GM12878 (cell line): ENCODE measurements around the gene TDO2. TPM values are rescaled to one million over a fixed set of nuclear protein-coding genes. Genes with fewer than 3 reads are reported as not detected.

Source experiments
- ATAC-seq: fragments of 200-7000 bp; cut with Tn5 transposase; 3 replicates; pipeline ENCODE4 v1.9.1; 2020; ENCODE audit warnings: mild to moderate bottlenecking, moderate library complexity
- BruUV-seq: library from RNA; stranded (reverse); fragments of 400-500 nt; replicated peaks from 2 replicates; lab custom pipeline; 2021; lab: Mats Ljungman, UMichigan
- CTCF ChIA-PET: fragments of 300-600 bp; sonication (Branson Sonifier 250); formaldehyde crosslinking; extraction: SDS; loops from one replicate; lab custom pipeline; 2021; ENCODE audit warnings: inconsistent platforms; lab: Yijun Ruan, JAX
- POLR2A ChIA-PET: fragments of 350-600 bp; formaldehyde crosslinking; extraction: SDS; loops from one replicate; lab custom pipeline; 2021; ENCODE audit warnings: inconsistent platforms; lab: Charles Lee
- RAD21 ChIA-PET: fragments of 300-600 bp; sonication (Branson Sonifier 250); formaldehyde crosslinking; loops from one replicate; lab custom pipeline; 2023; ENCODE audit warnings: antibody characterized with exemption; ENCODE audit not compliant: unreplicated experiment; lab: Charles Lee
- SMC1A ChIA-PET: fragments of 300-600 bp; sonication (Branson Sonifier 250); formaldehyde crosslinking; loops from one replicate; lab custom pipeline; 2023; ENCODE audit not compliant: unreplicated experiment, uncharacterized antibody; lab: Charles Lee
- DNase-seq: peaks from one replicate; pipeline ENCODE4 v3.0.0-alpha.2; 2011; ENCODE audit warnings: low read depth, low spot score
- FAIRE-seq: peaks from 3 replicates; lab custom pipeline; 2011; peaks lifted over from hg19 to GRCh38; lab: Jason Lieb, UNC
- H2AFZ ChIP-seq: 2 replicates; pipeline ENCODE4 v1.6.0; 2011; ENCODE audit warnings: low read depth, low read length, control low read depth; ENCODE audit not compliant: control insufficient read depth
- H3K27ac ChIP-seq: 2 replicates; pipeline ENCODE4 v1.5.1; 2011; ENCODE audit warnings: control low read depth; ENCODE audit not compliant: control insufficient read depth, insufficient read depth
- H3K27me3 ChIP-seq, 2 experiments: replicated peaks in 1 of 2; 2 replicates each; pipeline versions ENCODE4 v1.6.0 to v1.6.1; 2011; ENCODE audit warnings: low read length in 1 of 2; ENCODE audit not compliant: control insufficient read depth in 2 of 2, insufficient read depth in 2 of 2
- H3K36me3 ChIP-seq, 2 experiments: 2 replicates each; pipeline ENCODE4 v1.5.1; 2011; ENCODE audit warnings: low read length in 1 of 2; ENCODE audit not compliant: control insufficient read depth in 2 of 2, insufficient read depth in 2 of 2
- H3K4me1 ChIP-seq: 2 replicates; pipeline ENCODE4 v1.6.1; 2011; ENCODE audit warnings: mild to moderate bottlenecking, low read length, moderate library complexity, mixed read lengths; ENCODE audit not compliant: control insufficient read depth, insufficient read depth
- H3K4me2 ChIP-seq: 2 replicates; pipeline ENCODE4 v1.6.0; 2011; ENCODE audit warnings: control low read depth; ENCODE audit not compliant: control insufficient read depth, insufficient read depth
- H3K4me3 ChIP-seq: fragments of 200-600 bp; sonication (generic); 2 replicates; pipeline ENCODE4 v1.5.1; 2016
- H3K79me2 ChIP-seq: 2 replicates; pipeline ENCODE4 v1.6.0; 2011; ENCODE audit warnings: low read length; ENCODE audit not compliant: control insufficient read depth, insufficient read depth
- H3K9ac ChIP-seq: 2 replicates; pipeline ENCODE4 v1.8.0; 2011; ENCODE audit warnings: low read length, control low read depth, mixed read lengths; ENCODE audit not compliant: control insufficient read depth, insufficient read depth
- H3K9me3 ChIP-seq: replicated peaks from 3 replicates; pipeline ENCODE4 v1.5.1; 2011; ENCODE audit warnings: mild to moderate bottlenecking, low read length; ENCODE audit not compliant: control insufficient read depth, insufficient read depth
- H4K20me1 ChIP-seq: 2 replicates; pipeline ENCODE4 v1.6.0; 2011; ENCODE audit not compliant: control insufficient read depth, insufficient read depth
- ATF7 ChIP-seq: fragments of 450-650 bp; IDR thresholded peaks from 2 replicates; pipeline ENCODE4 v1.6.1; 2016; ENCODE audit warnings: low read depth, mild to moderate bottlenecking
- BACH1 ChIP-seq: fragments of 450-650 bp; IDR thresholded peaks from 2 replicates; pipeline ENCODE4 v1.6.1; 2017; ENCODE audit warnings: mild to moderate bottlenecking, borderline replicate concordance
- BCL11A ChIP-seq: IDR thresholded peaks from 2 replicates; pipeline ENCODE4 v1.6.1; 2011; ENCODE audit warnings: low read depth, low read length
- EED ChIP-seq: sonication (generic); IDR thresholded peaks from 2 replicates; pipeline ENCODE4 v1.6.1; 2016; ENCODE audit warnings: antibody characterized with exemption, low read depth
- MYB ChIP-seq: fragments of 150-350 bp; IDR thresholded peaks from 2 replicates; pipeline ENCODE4 v1.6.1; 2014; ENCODE audit warnings: mild to moderate bottlenecking, low read depth, low read length, borderline replicate concordance
- PAX5 ChIP-seq: IDR thresholded peaks from 2 replicates; pipeline ENCODE4 v1.6.1; 2011; ENCODE audit warnings: low read depth, low read length, borderline replicate concordance
- RAD51 ChIP-seq: fragments of 450-650 bp; IDR thresholded peaks from 2 replicates; pipeline ENCODE4 v1.6.1; 2016; ENCODE audit warnings: moderate library complexity, mild to moderate bottlenecking, inconsistent platforms
- TCF7 ChIP-seq: IDR thresholded peaks from 2 replicates; pipeline ENCODE4 v1.6.1; 2014; ENCODE audit warnings: antibody characterized with exemption, borderline replicate concordance
- ZSCAN29 ChIP-seq: fragments of 450-650 bp; IDR thresholded peaks from 2 replicates; pipeline ENCODE4 v1.6.1; 2017; ENCODE audit warnings: mild to moderate bottlenecking, moderate library complexity
- WGBS: methylation state at CpG from one replicate; pipeline ENCODE4 v1.1.6; 2016; ENCODE audit warnings: low lambda C conversion rate; ENCODE audit not compliant: insufficient replicate concordance, insufficient coverage; ENCODE audit errors: missing lambda C conversion rate; 5-methylcytosine and 5-hydroxymethylcytosine counted together
- in situ Hi-C: fragments of 300-500 bp; cut with MboI; formaldehyde crosslinking; loops from 9 replicates; pipeline ENCODE4 v1.14.3; 2018; ENCODE audit warnings: mixed read lengths
- intact Hi-C: fragments of 100-400 bp; cut with micrococcal nuclease; formaldehyde crosslinking; loops from one replicate; pipeline ENCODE4 v1.14.2; 2022; ENCODE audit not compliant: unreplicated experiment
- polyA plus RNA-seq, 11 experiments: library from polyadenylated mRNA; depleted of rRNA in 4 of 11; unstranded in 6 of 11; stranded (reverse) in 5 of 11; fragments of >200 nt; fragmentation: Nextera tagmentation in 4 of 11; fragmentation: Illumina TruSeq in 1 of 11; extraction: Ambion mirVana in 4 of 11; extraction: Trizol in 1 of 11; gene quantifications; 1 replicate in 1 of 11; 2 replicates in 10 of 11; pipeline versions ENCODE4 v1.2.1 to v1.2.3, GENCODE V29; 2011 to 2016; ENCODE audit warnings: inconsistent platforms in 2 of 11, missing spikeins in 2 of 11, low read depth in 1 of 11
- total RNA-seq, 4 experiments: library from RNA; depleted of rRNA in 3 of 4; stranded (reverse); fragments of >200 nt in 3 of 4; fragmentation: Illumina TruSeq in 1 of 4; extraction: Trizol in 1 of 4; gene quantifications; 2 replicates each; pipeline versions ENCODE4 v1.2.1 to v1.2.3, GENCODE V29; 2013 to 2021
- TF ChIP-seq, protein P1 (sequence below): fragments of 450-650 bp; IDR thresholded peaks from 2 replicates; pipeline ENCODE4 v1.6.1; 2017; ENCODE audit warnings: mild to moderate bottlenecking
- TF ChIP-seq, protein P2 (sequence below): fragments of 450-650 bp; formaldehyde crosslinking; IDR thresholded peaks from 2 replicates; pipeline ENCODE4 v1.4.0; 2020; ENCODE audit warnings: mild to moderate bottlenecking, moderate library complexity
- TF ChIP-seq, protein P3 (sequence below): fragments of 450-650 bp; IDR thresholded peaks from 2 replicates; pipeline ENCODE4 v1.6.1; 2016; ENCODE audit warnings: mild to moderate bottlenecking, moderate library complexity, borderline replicate concordance

TDO2 gene
- total and polyA plus RNA-seq, 10 of the 15 experiments (the other 5 are each of a cell fraction or from before 2014, with no cell fraction given) = 0.12 to 1.5 (median 0.23) TPM; not detected in 1

DNA sequence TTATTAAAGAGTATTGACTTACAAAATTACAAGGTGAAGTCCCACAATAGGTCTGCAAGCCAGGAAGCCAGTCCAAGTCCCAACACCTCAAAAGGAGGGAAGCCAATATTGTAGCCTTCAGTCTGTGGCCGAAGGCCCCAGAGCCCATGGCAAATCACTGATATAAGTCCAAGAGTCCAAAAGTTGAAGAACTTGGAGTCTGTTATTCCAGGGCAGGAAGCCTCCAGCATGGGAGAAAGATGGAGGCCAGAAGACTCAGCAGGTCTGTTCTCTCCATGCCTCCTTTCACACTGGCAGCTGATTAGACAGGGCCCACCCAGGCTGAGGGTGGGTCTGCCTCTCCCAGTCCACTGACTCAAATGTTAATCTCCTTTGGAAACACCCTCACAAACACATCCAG is 18.1 kb downstream of the TDO2 start:
- H3K27me3 ChIP-seq = no peaks in the 10 kb centered on the region
- TF ChIP-seq PAX5 (no peak), RAD51 (no peak), BACH1 (no peak), ZSCAN29 (no peak), EED (no peak), BCL11A (no peak), MYB (no peak), ATF7 (no peak), TCF7 (no peak)
- TF ChIP-seq, protein P1, sequence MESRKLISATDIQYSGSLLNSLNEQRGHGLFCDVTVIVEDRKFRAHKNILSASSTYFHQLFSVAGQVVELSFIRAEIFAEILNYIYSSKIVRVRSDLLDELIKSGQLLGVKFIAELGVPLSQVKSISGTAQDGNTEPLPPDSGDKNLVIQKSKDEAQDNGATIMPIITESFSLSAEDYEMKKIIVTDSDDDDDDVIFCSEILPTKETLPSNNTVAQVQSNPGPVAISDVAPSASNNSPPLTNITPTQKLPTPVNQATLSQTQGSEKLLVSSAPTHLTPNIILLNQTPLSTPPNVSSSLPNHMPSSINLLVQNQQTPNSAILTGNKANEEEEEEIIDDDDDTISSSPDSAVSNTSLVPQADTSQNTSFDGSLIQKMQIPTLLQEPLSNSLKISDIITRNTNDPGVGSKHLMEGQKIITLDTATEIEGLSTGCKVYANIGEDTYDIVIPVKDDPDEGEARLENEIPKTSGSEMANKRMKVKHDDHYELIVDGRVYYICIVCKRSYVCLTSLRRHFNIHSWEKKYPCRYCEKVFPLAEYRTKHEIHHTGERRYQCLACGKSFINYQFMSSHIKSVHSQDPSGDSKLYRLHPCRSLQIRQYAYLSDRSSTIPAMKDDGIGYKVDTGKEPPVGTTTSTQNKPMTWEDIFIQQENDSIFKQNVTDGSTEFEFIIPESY = no peak
- TF ChIP-seq, protein P2, sequence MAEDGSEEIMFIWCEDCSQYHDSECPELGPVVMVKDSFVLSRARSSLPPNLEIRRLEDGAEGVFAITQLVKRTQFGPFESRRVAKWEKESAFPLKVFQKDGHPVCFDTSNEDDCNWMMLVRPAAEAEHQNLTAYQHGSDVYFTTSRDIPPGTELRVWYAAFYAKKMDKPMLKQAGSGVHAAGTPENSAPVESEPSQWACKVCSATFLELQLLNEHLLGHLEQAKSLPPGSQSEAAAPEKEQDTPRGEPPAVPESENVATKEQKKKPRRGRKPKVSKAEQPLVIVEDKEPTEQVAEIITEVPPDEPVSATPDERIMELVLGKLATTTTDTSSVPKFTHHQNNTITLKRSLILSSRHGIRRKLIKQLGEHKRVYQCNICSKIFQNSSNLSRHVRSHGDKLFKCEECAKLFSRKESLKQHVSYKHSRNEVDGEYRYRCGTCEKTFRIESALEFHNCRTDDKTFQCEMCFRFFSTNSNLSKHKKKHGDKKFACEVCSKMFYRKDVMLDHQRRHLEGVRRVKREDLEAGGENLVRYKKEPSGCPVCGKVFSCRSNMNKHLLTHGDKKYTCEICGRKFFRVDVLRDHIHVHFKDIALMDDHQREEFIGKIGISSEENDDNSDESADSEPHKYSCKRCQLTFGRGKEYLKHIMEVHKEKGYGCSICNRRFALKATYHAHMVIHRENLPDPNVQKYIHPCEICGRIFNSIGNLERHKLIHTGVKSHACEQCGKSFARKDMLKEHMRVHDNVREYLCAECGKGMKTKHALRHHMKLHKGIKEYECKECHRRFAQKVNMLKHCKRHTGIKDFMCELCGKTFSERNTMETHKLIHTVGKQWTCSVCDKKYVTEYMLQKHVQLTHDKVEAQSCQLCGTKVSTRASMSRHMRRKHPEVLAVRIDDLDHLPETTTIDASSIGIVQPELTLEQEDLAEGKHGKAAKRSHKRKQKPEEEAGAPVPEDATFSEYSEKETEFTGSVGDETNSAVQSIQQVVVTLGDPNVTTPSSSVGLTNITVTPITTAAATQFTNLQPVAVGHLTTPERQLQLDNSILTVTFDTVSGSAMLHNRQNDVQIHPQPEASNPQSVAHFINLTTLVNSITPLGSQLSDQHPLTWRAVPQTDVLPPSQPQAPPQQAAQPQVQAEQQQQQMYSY (CRISPR knock-in tag) = no peak
- TF ChIP-seq, protein P3, sequence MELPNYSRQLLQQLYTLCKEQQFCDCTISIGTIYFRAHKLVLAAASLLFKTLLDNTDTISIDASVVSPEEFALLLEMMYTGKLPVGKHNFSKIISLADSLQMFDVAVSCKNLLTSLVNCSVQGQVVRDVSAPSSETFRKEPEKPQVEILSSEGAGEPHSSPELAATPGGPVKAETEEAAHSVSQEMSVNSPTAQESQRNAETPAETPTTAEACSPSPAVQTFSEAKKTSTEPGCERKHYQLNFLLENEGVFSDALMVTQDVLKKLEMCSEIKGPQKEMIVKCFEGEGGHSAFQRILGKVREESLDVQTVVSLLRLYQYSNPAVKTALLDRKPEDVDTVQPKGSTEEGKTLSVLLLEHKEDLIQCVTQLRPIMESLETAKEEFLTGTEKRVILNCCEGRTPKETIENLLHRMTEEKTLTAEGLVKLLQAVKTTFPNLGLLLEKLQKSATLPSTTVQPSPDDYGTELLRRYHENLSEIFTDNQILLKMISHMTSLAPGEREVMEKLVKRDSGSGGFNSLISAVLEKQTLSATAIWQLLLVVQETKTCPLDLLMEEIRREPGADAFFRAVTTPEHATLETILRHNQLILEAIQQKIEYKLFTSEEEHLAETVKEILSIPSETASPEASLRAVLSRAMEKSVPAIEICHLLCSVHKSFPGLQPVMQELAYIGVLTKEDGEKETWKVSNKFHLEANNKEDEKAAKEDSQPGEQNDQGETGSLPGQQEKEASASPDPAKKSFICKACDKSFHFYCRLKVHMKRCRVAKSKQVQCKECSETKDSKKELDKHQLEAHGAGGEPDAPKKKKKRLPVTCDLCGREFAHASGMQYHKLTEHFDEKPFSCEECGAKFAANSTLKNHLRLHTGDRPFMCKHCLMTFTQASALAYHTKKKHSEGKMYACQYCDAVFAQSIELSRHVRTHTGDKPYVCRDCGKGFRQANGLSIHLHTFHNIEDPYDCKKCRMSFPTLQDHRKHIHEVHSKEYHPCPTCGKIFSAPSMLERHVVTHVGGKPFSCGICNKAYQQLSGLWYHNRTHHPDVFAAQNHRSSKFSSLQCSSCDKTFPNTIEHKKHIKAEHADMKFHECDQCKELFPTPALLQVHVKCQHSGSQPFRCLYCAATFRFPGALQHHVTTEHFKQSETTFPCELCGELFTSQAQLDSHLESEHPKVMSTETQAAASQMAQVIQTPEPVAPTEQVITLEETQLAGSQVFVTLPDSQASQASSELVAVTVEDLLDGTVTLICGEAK = no peak

More for the DNA sequence above, 18.1 kb downstream of the TDO2 start:
- H2AFZ ChIP-seq = no peak overlapping the region
- H3K9ac ChIP-seq = no peak overlapping the region
- FAIRE-seq (no peak), ATAC-seq (no peak), DNase-seq (no peak)
- CTCF ChIA-PET = no interaction called here
- RAD21 ChIA-PET = no interaction called here
- intact Hi-C loops (loop anchor here (10.0 kb wide), 1 partner anchor 737 kb away; no protein-coding TSS in a partner anchor), in situ Hi-C loops (no loop called here)
- POLR2A ChIA-PET = no interaction called here
- no peaks in the 10 kb centered on the region for H4K20me1 ChIP-seq
- no peaks in the 10 kb centered on the region for H3K36me3 ChIP-seq
- H3K4me2 ChIP-seq = no peak overlapping the region
- H3K4me3 ChIP-seq = no peak overlapping the region
- H3K79me2 ChIP-seq = no peaks in the 10 kb centered on the region
- SMC1A ChIA-PET = interaction anchor here (0.5 to 1.4 kb wide), 3 partner anchors 14 to 84 kb away, joined by 3 to 5 read pairs (median 3); no protein-coding TSS in a partner anchor
- BruUV-seq = no TSS peak
- no peak overlapping the region for H3K27ac ChIP-seq
- H3K9me3 ChIP-seq = no peaks in the 10 kb centered on the region
- WGBS = 92% methylated on average over 1 of the region's 1 CpG
- H3K4me1 ChIP-seq = no peaks in the 10 kb centered on the region
